Measurements from ENCODE around the gene F7. TPM values are rescaled to one million over a fixed set of nuclear protein-coding genes. Genes with fewer than 3 reads are reported as not detected.
A peak's percentile ranks its signal among the peaks of the same experiment; 100 is the strongest.

F7 gene
- total RNA-seq, 1 donor = not detected

DNA sequence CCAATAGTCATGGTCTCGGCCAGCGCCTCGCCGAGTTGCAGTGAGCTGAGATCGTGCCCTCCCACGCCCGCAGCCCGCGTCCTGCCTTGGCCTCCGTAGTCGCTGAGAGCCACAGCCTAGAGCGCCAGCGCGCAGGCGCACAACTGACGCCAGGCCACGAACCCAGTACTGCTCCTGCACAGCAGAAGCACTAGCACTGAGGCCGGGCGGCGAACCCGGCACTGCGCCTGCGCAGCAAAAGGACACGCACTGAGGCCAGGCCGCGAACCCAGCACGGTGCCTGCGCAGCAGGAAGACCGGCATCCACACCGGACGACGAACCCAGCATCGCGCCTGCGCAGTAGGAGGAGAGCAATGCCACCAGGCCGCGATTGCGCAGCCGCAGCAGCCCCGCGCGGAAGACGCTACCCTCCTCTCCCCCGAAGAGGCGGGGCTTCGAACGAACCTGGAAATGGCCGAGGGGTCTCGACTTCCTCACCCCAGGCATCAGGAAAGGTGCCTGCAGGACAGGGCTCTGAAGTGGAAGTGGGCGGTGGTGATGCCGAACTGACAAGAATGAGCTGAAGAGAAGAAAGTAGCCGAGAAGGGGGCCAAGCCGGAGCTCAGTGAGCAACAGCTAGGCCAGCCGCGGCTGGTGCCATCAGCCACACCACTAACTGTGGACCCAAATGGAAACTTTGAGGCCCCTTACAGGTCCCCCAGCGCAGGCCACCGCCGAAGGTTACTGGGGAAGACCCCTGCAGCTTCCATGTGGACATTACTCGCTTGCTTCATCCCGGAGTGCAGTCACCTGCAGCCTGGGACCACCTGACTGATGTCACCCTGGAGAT lies 24.5 kb downstream of the F7 start:
- peak overlapping the region; percentile 42 for H3K4me3 ChIP-seq (ENCODE audit: low read depth, low read length)
- TF ChIP-seq, protein P1, sequence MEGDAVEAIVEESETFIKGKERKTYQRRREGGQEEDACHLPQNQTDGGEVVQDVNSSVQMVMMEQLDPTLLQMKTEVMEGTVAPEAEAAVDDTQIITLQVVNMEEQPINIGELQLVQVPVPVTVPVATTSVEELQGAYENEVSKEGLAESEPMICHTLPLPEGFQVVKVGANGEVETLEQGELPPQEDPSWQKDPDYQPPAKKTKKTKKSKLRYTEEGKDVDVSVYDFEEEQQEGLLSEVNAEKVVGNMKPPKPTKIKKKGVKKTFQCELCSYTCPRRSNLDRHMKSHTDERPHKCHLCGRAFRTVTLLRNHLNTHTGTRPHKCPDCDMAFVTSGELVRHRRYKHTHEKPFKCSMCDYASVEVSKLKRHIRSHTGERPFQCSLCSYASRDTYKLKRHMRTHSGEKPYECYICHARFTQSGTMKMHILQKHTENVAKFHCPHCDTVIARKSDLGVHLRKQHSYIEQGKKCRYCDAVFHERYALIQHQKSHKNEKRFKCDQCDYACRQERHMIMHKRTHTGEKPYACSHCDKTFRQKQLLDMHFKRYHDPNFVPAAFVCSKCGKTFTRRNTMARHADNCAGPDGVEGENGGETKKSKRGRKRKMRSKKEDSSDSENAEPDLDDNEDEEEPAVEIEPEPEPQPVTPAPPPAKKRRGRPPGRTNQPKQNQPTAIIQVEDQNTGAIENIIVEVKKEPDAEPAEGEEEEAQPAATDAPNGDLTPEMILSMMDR (IDR thresholded peaks at IDR 0.05; ENCODE audit: insufficient read depth, low read depth, low read length) = no peak
- DNase-seq (ENCODE audit: low read depth) = no peak

DNA sequence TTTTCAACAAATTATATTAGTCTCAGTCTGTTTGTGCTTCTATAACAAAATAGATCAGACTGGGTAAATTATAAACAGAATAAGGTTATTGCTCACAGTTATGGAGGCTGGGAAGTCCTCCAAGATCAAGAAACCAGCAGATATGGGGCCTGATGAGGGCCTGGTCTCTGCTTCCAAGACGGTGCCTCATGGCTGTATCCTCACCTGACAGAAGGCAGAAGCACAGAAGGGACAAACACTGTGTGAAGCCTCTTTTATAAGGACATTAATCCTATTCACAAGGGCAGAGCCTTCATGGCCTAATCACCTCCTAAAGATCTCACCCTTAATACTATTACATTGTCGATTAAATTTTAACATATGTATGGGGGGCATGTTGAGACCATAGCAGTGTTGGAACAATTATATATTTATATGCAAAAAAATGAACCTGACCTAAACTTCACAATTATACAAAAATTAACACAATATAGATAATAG lies 29.7 kb downstream of the F7 start:
- H3K4me3 ChIP-seq (ENCODE audit: low read depth, low read length) = no peak overlapping the region
- no peak for DNase-seq (ENCODE audit: low read depth)
- TF ChIP-seq, protein P1 (IDR thresholded peaks at IDR 0.05; ENCODE audit: insufficient read depth, low read depth, low read length) = no peak

- DNase-seq (ENCODE audit: low read depth) = no peak
- no peak overlapping the region for H3K4me3 ChIP-seq (ENCODE audit: low read depth, low read length)
- TF ChIP-seq, protein P1 (IDR thresholded peaks at IDR 0.05; ENCODE audit: insufficient read depth, low read depth, low read length) = no peak
Measured at GRCh38 chr13:113137691-113138298, 32.2 kb downstream of the F7 start.

GRCh38 chr13:113138792-113139551 lies 33.4 kb downstream of the F7 start:
- TF ChIP-seq, protein P1 (IDR thresholded peaks at IDR 0.05; ENCODE audit: insufficient read depth, low read depth, low read length) = no peak
- DNase-seq (ENCODE audit: low read depth) = peak; percentile 33

GRCh38 chr13:113139577-113139976 lies 34.0 kb downstream of the F7 start:
- DNase-seq (ENCODE audit: low read depth) = no peak
- TF ChIP-seq, protein P1 (IDR thresholded peaks at IDR 0.05; ENCODE audit: insufficient read depth, low read depth, low read length) = no peak
- no peak overlapping the region for H3K4me3 ChIP-seq (ENCODE audit: low read depth, low read length)

More at GRCh38 chr13:113138792-113139551, 33.4 kb downstream of the F7 start:
- H3K4me3 ChIP-seq (ENCODE audit: low read depth, low read length) = no peak overlapping the region

- H3K4me3 ChIP-seq (ENCODE audit: low read depth, low read length) = no peak overlapping the region
- no peak for DNase-seq (ENCODE audit: low read depth)
- TF ChIP-seq, protein P1 (IDR thresholded peaks at IDR 0.05; ENCODE audit: insufficient read depth, low read depth, low read length) = no peak
Measured at GRCh38 chr13:113140677-113141600, 35.3 kb downstream of the F7 start.
